ENCODE measurements around the gene ING4.
"Not testable (repeated sequence)": the region's sequence is repeated elsewhere in the genome, so short reads cannot be mapped to it uniquely, and the experiment has no call there.

Gene ING4

DNA sequence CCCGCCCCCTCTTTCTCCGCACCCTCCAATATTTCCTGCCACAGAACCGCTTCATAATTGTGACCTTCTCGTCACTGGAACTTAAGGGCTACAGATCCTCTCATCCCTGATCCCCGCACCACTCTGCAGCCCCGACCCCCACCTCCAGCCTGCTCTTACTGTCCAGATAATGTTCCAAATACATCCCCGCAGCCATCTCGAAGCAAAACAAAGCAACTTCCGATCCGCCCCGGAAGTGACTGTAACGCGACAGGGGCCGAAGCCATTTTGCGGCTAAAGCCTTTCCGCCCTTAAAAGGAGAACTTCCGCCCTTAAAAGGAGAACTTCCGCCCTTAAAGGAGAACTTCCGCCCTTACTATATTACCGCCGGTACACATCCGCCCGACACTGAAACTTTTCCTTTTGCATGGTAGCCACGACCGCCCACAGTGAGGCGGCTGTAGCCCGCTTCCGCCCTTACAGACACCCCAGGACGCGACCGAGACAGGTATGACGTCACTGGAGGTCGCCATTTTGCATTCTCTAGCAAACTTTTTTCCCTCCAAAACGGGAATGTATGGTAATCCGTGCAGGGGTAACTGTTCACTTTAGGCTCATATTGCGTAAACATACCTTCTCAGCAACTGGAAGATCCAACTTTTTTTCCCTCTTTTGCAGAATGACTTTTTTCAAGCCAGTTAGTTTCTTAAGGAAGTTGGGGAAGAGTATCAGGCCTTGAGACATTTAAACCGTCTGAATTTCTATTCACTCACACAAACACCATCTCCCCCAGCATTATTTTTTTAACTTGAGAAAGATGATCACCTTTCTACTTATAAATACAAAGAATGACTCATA is at the start of gene ING4:
TSS of gene ING4 (minus strand) at position 214 of the 837 bp plus-strand sequence. CDS start at position 196, 18 bp downstream.
- no peaks in the 10 kb centered on the region for H3K27me3 ChIP-seq (ENCODE audit: insufficient read depth, low read length)
- peak within 1 kb of the TSS; percentile 86 for H3K4me3 ChIP-seq (ENCODE audit: low read depth, low read length)
- H3K79me2 ChIP-seq (ENCODE audit: control insufficient read depth, insufficient read depth, low read length, unreplicated experiment): peaks cover 14% of the 10 kb centered on the region
- peak within 1 kb of the TSS; percentile 95 for H2AFZ ChIP-seq (ENCODE audit: low read length, unreplicated experiment)
- 0 out of 2 replicates have a peak, but pooled peaks cover 5% of the 10 kb centered on the region for H3K36me3 ChIP-seq (ENCODE audit: insufficient read depth, low read length)
- peaks cover 8% of the 10 kb centered on the region for H3K4me1 ChIP-seq (ENCODE audit: control insufficient read depth, insufficient read depth, low read length, unreplicated experiment)
- peak within 1 kb of the TSS; percentile 85 for H3K27ac ChIP-seq (ENCODE audit: low read depth, low read length)

DNA sequence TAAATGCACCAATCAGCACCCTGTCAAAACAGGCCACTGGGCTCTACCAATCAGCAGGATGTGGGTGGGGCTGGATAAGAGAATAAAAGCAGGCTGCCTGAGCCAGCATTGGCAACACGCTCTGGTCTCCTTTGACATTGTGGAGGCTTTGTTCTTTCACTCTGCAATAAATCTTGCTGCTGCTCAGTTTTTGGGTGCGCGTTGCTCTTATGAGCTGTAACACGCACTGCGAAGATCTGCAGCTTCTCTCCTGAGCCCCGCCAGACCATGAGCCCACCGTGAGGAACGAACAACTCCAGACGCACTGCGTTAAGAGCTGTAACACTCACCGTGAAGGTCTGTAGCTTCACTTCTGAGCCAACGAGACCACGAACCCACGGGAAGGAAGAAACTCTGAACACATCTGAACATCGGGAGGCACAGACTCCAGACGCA is 46.1 kb upstream of the ING4 start:
- Histone ChIP-seq H3K79me2 (ENCODE audit: control insufficient read depth, insufficient read depth, low read length, unreplicated experiment) (no peaks in the 10 kb centered on the region), H2AFZ (ENCODE audit: low read length, unreplicated experiment) (no peak overlapping the region), H3K4me3 (ENCODE audit: low read depth, low read length) (no peak overlapping the region), H3K27ac (ENCODE audit: low read depth, low read length) (no peak overlapping the region), H3K27me3 (ENCODE audit: insufficient read depth, low read length) (peaks cover 6% of the 10 kb centered on the region; the same call in 1 of the 2 replicates), H3K36me3 (ENCODE audit: insufficient read depth, low read length) (no peaks in the 10 kb centered on the region), H3K4me1 (ENCODE audit: control insufficient read depth, insufficient read depth, low read length, unreplicated experiment) (no peaks in the 10 kb centered on the region)

DNA sequence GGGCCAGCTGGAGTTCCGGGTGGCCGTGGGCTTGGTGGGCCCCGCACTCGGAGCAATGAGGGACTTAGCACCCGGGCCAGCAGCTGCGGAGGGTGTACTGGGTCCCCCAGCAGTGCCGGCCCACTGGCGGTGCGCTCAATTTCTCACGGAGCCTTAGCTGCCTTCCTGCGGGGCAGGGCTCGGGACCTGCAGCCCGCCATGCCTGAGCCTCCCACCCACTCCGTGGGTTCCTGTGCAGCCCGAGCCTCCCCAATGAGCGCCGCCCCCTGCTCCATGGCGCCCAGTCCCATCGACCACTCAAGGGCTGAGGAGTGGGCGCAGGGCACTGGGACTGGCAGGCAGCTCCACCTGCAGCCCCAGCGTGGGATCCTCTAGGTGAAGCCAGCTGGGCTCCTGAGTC is 45.4 kb upstream of the ING4 start:
- not testable (repeated sequence) for H2AFZ ChIP-seq (ENCODE audit: low read length, unreplicated experiment); H3K4me1 ChIP-seq (ENCODE audit: control insufficient read depth, insufficient read depth, low read length, unreplicated experiment); H3K36me3 ChIP-seq (ENCODE audit: insufficient read depth, low read length); H3K4me3 ChIP-seq (ENCODE audit: low read depth, low read length); H3K27ac ChIP-seq (ENCODE audit: low read depth, low read length); H3K79me2 ChIP-seq (ENCODE audit: control insufficient read depth, insufficient read depth, low read length, unreplicated experiment)
- H3K27me3 ChIP-seq (ENCODE audit: insufficient read depth, low read length): peaks cover 12% of the 10 kb centered on the region; the same call in 1 of the 2 replicates

- no peaks in the 10 kb centered on the region for H3K79me2 ChIP-seq (ENCODE audit: control insufficient read depth, insufficient read depth, low read length, unreplicated experiment)
- H3K27ac ChIP-seq (ENCODE audit: low read depth, low read length): no peak overlapping the region
- no peak overlapping the region for H2AFZ ChIP-seq (ENCODE audit: low read length, unreplicated experiment)
- peaks cover 46% of the 10 kb centered on the region for H3K27me3 ChIP-seq (ENCODE audit: insufficient read depth, low read length)
- no peak overlapping the region for H3K4me3 ChIP-seq (ENCODE audit: low read depth, low read length)
- no peaks in the 10 kb centered on the region for H3K36me3 ChIP-seq (ENCODE audit: insufficient read depth, low read length)
- peaks cover 3% of the 10 kb centered on the region for H3K4me1 ChIP-seq (ENCODE audit: control insufficient read depth, insufficient read depth, low read length, unreplicated experiment)
Measured at GRCh38 chr12:6703631-6704030, 40.7 kb upstream of the ING4 start.

DNA sequence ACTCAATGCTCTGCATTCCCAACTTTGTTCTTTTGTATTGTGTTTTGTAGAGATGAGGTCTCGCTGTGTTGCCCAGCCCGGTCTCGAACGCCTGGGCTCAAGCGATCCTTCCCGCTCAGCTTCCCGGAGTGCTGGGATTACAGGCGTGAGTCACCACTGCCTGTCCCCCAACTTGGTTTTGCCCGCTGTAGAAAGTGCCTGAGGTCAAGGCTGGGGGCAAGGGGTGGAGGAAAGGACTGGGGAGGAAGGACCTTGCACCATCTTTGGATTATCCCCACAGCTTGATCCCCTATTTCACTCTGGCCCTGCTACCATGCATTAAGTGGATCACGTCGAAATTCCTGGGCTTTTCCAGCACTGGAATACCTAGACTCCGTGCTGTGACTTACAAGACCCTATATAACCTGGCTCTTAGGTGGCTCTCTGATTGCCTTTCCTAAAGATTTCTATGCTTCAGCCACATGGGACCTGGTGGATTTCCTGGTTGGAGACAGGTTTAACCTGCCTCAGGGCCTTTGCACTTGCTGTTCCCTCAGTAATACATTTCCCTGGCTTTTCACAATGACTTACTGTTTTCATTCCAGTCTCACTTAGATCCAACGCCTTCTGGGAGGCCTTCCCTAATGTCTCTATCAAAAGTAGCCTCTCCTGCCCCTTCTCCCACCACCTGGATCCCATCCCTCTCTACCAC is 38.3 kb upstream of the ING4 start:
- H2AFZ ChIP-seq (ENCODE audit: low read length, unreplicated experiment): peak overlapping the region; percentile 84
- H3K4me3 ChIP-seq (ENCODE audit: low read depth, low read length): peak overlapping the region; percentile 77
- no peaks in the 10 kb centered on the region for H3K36me3 ChIP-seq (ENCODE audit: insufficient read depth, low read length)
- no peak overlapping the region for H3K27ac ChIP-seq (ENCODE audit: low read depth, low read length)
- no peaks in the 10 kb centered on the region for H3K79me2 ChIP-seq (ENCODE audit: control insufficient read depth, insufficient read depth, low read length, unreplicated experiment)
- H3K4me1 ChIP-seq (ENCODE audit: control insufficient read depth, insufficient read depth, low read length, unreplicated experiment): peaks cover 6% of the 10 kb centered on the region
- H3K27me3 ChIP-seq (ENCODE audit: insufficient read depth, low read length): peaks cover 48% of the 10 kb centered on the region

- Histone ChIP-seq H3K27ac (ENCODE audit: low read depth, low read length) (no peak within 1 kb of the TSS), H3K4me3 (ENCODE audit: low read depth, low read length) (peak within 1 kb of the TSS; percentile 77), H3K27me3 (ENCODE audit: insufficient read depth, low read length) (peaks cover 48% of the 10 kb centered on the region), H3K36me3 (ENCODE audit: insufficient read depth, low read length) (no peaks in the 10 kb centered on the region), H3K4me1 (ENCODE audit: control insufficient read depth, insufficient read depth, low read length, unreplicated experiment) (peaks cover 6% of the 10 kb centered on the region), H2AFZ (ENCODE audit: low read length, unreplicated experiment) (peak within 1 kb of the TSS; percentile 84), H3K79me2 (ENCODE audit: control insufficient read depth, insufficient read depth, low read length, unreplicated experiment) (no peaks in the 10 kb centered on the region)
Measured at GRCh38 chr12:6700646-6701051, 37.7 kb upstream of the ING4 start, which contains the start of gene PIANP. Gene PIANP, minus strand, starts transcription at chr12:6700815. Its CDS starts 2,754 bp downstream, at chr12:6698061.

GRCh38 chr12:6699989-6700645 is 37.2 kb upstream of the ING4 start:
- no peaks in the 10 kb centered on the region for H3K36me3 ChIP-seq (ENCODE audit: insufficient read depth, low read length)
- H3K4me3 ChIP-seq (ENCODE audit: low read depth, low read length): peak overlapping the region; percentile 77
- peaks cover 48% of the 10 kb centered on the region for H3K27me3 ChIP-seq (ENCODE audit: insufficient read depth, low read length)
- H3K4me1 ChIP-seq (ENCODE audit: control insufficient read depth, insufficient read depth, low read length, unreplicated experiment): peaks cover 6% of the 10 kb centered on the region
- H2AFZ ChIP-seq (ENCODE audit: low read length, unreplicated experiment): peak overlapping the region; percentile 33
- H3K79me2 ChIP-seq (ENCODE audit: control insufficient read depth, insufficient read depth, low read length, unreplicated experiment): no peaks in the 10 kb centered on the region
- H3K27ac ChIP-seq (ENCODE audit: low read depth, low read length): no peak overlapping the region

DNA sequence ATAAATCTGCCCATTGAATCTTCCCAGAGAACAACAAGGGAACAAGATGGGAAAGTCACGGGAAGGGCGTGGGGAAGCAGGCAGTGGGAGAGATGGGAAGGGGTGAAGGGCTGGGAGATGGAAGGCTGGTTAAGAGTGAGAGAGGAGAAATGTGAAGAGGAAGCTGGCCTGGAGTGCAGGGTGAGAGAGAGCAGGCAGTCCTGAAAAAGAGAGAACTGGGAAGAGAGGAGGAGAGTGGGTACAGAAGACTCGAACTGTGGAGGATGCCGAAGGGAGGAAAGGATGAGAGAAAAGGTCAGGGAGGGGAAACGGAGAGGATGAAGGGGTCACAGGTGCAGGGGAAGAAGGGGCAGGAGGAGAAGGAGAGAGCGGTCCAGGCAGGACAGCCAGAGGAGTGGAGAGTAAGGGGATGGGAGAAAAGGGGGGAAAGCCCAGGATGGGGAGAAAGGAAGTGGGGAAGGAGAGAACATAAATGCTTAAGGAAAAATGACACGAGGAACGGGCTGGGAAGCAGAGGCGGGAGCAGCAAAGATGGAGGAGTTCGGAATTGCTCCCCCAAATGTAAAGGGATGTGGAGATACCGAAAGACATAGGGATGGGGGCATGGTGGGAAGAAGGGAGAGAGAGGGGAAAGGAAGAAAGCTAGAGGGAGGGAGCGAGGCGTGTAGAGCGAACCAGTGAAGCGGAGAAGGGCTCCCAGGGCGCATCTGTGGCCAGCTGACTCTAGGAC is 36.5 kb upstream of the ING4 start:
- no peak overlapping the region for H3K27ac ChIP-seq (ENCODE audit: low read depth, low read length)
- H3K36me3 ChIP-seq (ENCODE audit: insufficient read depth, low read length): no peaks in the 10 kb centered on the region
- H3K27me3 ChIP-seq (ENCODE audit: insufficient read depth, low read length): peaks cover 46% of the 10 kb centered on the region
- H3K4me1 ChIP-seq (ENCODE audit: control insufficient read depth, insufficient read depth, low read length, unreplicated experiment): peaks cover 6% of the 10 kb centered on the region
- no peaks in the 10 kb centered on the region for H3K79me2 ChIP-seq (ENCODE audit: control insufficient read depth, insufficient read depth, low read length, unreplicated experiment)
- H3K4me3 ChIP-seq (ENCODE audit: low read depth, low read length): peak overlapping the region; percentile 77
- no peak overlapping the region for H2AFZ ChIP-seq (ENCODE audit: low read length, unreplicated experiment)

DNA sequence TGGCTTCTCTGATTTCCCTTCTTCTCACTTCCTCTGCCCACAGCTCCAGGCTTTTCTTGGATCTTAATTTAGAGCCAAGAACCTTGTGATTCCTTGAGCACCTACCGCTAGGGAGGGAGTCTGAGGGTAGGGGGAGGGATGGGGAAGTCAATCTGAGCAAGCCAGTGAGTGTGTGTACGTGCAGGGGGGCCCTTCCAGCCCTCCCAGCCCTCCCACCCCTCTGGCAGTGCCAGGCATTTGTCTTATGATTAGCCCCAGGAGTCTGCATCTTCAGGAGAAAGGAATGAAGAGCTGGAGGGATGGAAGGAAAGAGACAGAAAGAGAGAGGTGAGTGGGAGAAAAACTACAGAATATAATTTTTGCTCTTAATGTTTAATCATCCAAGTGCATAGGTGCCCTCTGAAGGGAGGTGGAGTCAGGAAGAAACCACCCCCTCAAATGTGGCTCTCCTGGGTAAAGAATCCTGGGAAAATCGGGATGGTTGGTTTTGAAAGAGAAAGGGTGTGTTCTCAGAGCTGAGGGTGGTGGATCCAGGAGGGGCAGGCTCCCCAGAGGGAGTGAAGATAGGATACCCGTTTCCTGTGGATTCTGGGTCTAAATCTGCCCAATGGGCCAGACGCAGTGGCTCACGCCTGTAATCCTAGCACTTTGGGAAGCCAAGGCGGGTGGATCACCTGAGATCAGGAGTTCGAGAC is 35.6 kb upstream of the ING4 start:
- H3K36me3 ChIP-seq (ENCODE audit: insufficient read depth, low read length): no peaks in the 10 kb centered on the region
- H3K4me3 ChIP-seq (ENCODE audit: low read depth, low read length): no peak overlapping the region
- H3K27ac ChIP-seq (ENCODE audit: low read depth, low read length): no peak overlapping the region
- no peaks in the 10 kb centered on the region for H3K79me2 ChIP-seq (ENCODE audit: control insufficient read depth, insufficient read depth, low read length, unreplicated experiment)
- peaks cover 6% of the 10 kb centered on the region for H3K4me1 ChIP-seq (ENCODE audit: control insufficient read depth, insufficient read depth, low read length, unreplicated experiment)
- peaks cover 38% of the 10 kb centered on the region for H3K27me3 ChIP-seq (ENCODE audit: insufficient read depth, low read length)
- no peak overlapping the region for H2AFZ ChIP-seq (ENCODE audit: low read length, unreplicated experiment)
